HuH-7.5 (cell line): ENCODE results near the gene HOXA3.
A peak's percentile ranks its signal among the peaks of the same experiment; 100 is the strongest.

Experiments
- DNase-seq: peaks from one replicate; pipeline ENCODE4 v3.0.0; 2011; ENCODE audit warnings: low spot score

HOXA3 gene

GRCh38 chr7:27088002-27088922 lies 64.1 kb downstream of the HOXA3 start:
- DNase-seq = no peak

- no peak for DNase-seq
These were observed 68.7 kb downstream of the HOXA3 start for GRCh38 chr7:27083646-27084045.

GRCh38 chr7:27082171-27082570 lies 70.2 kb downstream of the HOXA3 start:
- DNase-seq = no peak

DNA sequence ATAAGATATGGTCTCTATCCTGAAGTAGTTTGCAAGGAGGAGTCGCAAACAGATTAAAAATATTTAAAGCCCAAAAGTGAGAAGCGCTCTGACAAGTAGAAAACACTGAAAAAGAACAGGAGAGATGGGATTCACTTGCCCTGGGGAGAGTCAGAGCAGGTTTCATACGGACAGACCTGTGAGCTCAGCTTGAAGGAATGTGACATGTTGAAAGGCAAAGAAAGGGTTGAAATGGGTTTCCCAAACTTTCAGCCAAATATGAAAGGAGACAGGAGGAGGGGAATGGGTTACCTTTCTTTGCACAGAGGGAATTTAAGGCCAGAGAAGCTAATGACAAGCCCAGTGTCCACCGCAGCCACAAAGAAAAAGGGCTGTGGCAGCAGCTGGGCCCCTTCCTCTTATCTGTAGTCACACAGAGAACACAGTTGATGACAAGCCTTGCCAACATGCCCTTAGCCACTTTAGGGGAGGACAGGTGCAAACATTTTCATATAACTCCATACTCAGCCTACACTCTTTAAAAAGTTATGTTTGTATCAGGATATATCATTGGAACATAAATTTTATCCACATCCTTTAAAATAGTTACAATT lies 71.4 kb downstream of the HOXA3 start:
- DNase-seq = peak; percentile 68

DNA sequence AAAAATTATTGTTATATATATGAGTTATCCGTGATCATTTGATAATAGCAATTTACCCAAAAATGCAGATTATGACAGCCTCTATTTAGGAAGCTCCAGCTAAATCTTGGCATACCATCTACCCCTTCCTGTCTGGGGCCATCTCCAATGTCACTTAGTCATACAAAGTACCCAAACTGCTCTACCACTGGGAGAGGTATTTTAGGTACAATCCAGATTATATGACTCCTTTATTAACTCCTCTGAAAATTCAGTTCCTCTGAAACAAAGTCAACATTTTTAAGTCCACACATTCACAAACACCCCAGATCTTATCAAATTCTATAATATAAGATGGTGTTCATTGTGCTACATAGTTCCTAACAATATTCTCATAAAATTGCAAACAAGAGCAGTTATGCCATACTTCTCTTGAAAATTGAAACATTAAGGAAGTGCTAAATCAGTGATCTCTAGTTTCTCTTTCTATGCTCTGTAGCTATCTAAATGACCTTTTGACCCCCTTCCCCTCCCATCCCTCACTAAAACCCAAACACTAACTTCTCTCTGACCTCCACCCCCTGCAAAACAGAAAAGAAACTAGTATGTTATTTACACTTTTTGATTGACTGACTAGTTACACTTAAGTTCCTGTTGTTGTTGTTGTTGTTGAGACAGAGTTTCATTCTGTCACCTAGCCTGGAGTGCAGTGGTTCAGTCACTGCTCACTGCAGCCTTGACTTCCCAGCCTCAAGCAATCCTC lies 73.0 kb downstream of the HOXA3 start:
- no peak for DNase-seq

- DNase-seq = no peak
These were observed 73.7 kb downstream of the HOXA3 start for GRCh38 chr7:27078616-27079233.

DNA sequence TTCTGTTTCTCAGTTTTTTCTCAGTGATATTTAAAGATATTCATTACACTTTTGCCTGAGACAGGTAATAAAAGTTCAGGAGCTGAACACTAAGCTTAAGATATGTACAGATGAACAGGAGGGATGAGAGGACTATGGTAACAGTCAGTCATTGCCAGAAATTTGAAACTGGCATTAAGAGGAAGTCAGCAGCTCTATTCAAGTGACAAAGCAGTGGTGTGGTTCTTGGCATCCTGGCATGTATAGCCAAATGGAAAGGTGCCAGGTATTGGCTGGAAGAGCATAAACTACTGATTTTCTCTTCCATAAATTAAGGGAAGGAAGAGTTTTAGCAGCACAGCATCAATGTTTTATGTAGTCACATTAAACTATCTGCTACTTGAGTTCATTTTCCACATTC lies 79.3 kb downstream of the HOXA3 start:
- DNase-seq = no peak

DNA sequence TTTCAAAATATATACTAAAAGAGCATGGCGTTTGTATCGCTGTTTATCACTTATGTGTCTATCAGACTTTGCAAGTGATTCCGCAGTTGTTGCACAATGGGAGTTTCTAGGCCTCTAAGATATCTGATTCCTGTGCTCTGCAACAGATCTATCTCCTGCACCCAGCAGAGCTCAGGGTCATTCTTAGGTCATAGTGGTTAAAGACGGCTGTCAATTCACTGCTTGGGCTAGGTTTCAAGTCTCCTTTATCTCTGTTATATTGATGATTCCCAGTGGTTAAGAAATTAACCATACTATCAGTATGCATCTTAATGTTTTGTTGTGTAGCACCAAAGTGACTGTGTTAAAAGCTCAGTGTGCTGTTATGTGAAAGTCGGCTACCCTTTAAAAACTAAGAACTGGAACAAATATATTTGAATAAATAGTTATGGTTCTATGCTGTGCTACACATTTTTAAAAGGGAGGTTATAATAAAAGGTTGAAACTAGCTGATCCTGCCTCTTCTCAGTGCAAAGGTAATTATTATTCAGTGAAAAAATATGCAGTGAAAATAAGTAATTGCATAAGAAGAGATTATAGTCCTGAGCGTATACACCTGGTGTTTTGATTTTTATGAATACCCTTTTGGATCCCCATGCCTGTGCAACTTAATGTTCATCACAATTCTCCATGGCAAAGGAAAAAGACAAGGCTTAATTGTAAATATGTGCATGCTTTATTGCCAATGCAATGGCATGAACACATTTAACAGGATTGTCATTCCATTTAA lies 80.6 kb downstream of the HOXA3 start:
- no peak for DNase-seq

DNA sequence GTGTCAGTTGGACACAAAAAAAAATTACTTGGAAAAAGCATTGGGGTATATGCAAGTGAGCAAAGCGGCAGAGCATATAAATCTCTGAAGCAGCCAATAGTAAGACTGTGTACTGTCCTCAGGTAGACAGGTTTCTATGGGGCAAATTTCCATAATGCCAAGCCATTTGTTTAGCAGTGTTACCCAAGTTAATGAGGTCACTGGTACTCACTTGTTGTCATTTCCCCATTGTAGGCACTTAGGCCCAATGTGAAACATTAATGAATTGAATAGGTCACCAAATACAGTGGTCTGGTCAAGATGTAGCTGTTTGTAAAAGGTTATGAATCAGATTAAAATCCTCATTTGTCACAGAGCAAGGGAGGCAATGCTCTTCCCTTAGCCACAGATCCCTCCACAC lies 84.1 kb downstream of the HOXA3 start:
- no peak for DNase-seq

- DNase-seq = no peak
These were observed 86.2 kb downstream of the HOXA3 start for GRCh38 chr7:27066148-27066547.

GRCh38 chr7:27065709-27066108 lies 86.7 kb downstream of the HOXA3 start:
- DNase-seq = no peak

DNA sequence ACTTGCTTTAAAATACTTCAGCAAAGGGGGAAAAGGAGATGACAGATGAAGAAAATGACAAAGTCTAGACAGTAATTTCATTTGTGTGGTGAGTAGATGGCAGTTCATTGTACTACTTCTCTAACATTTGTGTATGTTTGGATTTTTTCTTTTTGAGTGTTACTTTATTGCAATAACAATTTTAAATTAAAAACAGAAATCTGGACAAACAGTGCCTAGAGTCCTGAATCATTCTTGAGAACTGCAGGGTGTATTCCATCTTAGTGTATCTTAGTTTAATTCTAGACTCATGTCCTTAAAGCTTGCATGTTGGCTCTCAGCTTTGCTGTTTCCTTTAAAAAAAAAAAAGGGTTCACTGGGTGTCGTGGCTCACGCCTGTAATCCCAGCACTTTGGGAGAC lies 87.7 kb downstream of the HOXA3 start:
- no peak for DNase-seq

GRCh38 chr7:27064159-27064558 lies 88.2 kb downstream of the HOXA3 start:
- DNase-seq = no peak

DNA sequence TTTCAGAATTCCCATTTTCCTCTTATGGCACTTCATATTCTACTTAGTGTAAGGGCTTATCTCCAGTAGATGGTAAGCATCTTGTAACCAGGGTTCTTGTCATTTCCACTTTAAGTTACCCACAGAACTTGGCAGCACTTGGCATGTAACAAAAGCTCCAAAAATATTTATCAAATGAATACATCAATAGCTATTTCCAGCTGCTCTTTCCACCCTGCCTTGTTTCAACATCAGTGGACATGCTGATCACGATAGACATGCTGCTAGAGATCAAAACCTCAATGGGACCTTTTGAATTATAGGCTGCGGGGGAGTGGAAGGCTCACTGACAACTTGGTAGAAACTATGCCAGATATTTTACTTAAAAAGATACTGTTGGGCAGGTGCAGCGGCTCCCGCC lies 89.4 kb downstream of the HOXA3 start:
- no peak for DNase-seq
